Measurements from ENCODE around the gene MTMR10.

The MTMR10 gene

GRCh38 chr15:30956216-30957124 is 35.0 kb downstream of the MTMR10 start:
- DNase-seq (ENCODE audit: low read depth in 3 of 3): no peak

DNA sequence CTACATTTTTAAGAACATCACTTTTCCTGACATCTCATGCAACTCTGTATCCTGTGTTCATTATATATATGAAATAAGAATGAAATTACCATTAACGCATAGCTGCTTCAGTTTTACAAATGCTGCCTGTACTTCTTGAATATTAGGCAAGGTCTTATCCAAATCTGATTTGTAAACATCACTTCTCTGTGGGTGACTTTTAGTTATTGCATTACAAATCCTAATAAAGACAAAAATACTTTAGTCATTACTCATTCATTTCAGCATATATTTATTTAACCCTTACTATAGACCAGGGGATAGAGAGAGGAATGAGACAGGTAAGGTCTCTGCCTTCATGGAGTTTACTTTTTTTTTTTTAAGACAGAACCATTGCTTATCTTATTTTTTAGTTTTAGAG is 36.8 kb downstream of the MTMR10 start:
- DNase-seq (ENCODE audit: low read depth in 3 of 3): no peak

DNA sequence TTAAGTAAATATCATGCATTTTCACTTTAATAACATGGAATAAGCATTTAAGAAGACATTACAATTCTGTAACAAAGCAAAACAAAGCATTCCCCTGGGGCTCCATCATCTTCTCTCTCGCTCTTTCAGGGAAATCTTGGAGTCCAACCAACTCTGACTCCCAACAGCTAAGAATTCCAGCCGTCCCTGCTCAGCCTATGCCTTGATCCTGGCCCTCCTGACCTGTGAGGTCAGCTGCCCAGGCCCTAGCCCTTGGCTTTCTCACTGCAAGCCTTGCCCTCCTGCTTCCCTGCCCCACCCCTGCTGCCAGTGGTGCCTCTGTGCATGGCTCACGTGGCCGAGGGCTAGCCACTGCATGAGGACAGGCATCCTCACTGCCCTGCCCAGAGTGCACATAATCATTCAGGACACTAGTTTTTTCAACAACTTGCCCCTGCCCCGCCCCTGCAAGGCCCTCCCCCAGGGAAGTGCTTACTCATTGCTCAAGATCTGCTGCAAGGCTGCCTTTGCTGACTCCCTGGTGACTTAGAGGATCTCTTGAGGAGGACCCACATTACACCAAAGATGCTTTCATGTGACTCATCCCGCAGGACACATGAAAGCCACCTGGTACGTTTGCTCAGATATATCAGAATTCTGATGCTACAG is 37.6 kb downstream of the MTMR10 start:
- DNase-seq (ENCODE audit: low read depth in 3 of 3): no peak

DNA sequence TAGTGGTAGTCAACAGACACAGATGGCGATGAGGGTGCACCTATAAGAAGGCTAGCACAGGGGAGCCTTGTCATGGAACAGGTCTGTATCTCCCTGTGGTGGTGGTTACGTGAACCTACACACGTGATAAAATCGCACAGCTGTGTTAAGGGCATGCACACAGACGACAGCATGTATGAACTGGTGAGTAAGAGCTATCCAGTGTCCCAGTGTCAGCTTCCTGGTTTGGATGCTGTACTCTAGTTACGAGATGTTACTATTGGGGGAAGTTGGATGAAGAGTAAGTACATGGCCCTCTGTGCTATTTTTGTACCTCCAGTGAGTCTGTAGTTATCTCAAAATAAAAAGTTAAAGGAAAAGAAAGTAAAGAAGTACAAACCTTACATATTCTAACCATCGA is 38.2 kb downstream of the MTMR10 start:
- DNase-seq (ENCODE audit: low read depth in 3 of 3): no peak

- DNase-seq (ENCODE audit: low read depth in 3 of 3): no peak
Observed at GRCh38 chr15:30943654-30944335, 47.6 kb downstream of the MTMR10 start.

- no peak for DNase-seq (ENCODE audit: low read depth in 3 of 3)
Observed at GRCh38 chr15:30941520-30941919, 49.9 kb downstream of the MTMR10 start.

DNA sequence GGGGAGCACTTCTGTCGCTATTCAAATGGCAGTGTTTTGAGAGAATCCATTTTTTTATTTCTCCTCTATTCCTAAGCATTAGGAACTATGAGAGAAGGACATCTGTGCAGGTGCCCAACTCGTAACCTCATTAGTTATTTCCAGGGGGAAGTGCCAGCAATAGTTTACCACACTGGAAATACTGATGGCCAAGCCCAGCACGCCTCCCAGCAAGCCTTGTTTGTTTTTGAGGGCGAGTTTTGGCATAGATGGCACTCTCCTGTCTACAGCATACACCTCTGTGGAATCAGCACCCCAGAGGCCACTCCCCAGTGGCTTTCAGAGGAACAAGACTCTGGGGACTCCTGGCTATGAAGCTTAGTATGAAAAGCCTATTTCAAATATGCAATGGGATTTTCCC is 51.1 kb downstream of the MTMR10 start:
- no peak for DNase-seq (ENCODE audit: low read depth in 3 of 3)

DNA sequence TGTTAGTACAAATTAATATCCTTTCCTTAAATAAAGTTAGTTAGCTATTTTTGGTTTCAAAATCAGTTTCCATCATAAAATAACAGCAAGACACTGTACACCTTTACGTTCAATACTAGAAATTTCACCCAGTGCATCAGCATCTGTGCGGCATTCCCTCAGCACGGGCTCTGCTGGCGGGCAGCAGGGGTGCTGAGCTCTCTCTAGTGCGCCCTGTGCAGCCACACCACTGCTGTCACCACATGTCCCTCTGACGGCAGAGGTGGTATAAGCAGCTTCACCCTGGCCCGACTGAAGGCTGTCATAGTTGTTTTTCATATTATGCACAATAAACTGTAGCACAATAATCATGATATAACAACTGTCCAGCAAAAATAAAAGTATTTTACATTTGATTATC is 52.3 kb downstream of the MTMR10 start:
- DNase-seq (ENCODE audit: low read depth in 3 of 3): no peak

DNA sequence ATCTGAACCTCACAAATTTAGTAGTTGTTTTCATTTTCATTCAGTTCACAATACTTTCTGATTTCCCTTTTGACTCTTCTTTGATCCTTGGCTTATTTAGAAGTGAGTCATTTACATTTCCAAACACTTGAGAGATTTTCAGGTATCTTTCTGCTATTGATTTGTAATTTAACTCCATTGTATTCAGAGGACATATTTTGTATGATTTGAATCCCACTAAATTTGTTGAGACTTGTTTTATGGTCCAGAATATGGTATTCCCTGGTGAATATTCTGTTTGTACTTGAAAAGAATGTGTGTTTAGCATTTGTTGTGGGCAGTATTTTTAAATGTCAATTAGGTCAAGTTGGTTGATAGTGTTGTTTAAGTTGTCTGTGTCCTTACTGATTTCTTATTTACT is 58.1 kb downstream of the MTMR10 start:
- DNase-seq (ENCODE audit: low read depth in 3 of 3): no peak

GRCh38 chr15:30930422-30930821 is 61.0 kb downstream of the MTMR10 start:
- no peak for DNase-seq (ENCODE audit: low read depth in 3 of 3)

DNA sequence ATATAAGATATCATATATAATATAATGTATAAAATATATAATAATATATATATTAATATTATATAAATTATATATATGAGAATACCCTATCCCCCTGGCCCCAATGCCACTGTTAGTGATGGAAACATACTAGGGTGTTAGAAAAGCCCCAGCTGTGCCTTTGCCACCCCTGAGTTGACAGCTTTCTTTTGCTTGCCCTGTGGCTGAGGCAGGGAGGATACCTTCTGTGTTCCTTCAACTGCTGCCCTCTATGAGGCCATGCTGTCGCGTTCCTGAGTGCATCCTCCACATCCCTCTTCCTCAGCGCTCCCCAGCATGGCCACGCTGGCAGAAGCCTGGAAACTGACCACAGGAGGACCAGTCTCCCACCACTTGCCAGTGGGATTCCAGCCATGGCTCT is 61.4 kb downstream of the MTMR10 start:
- no peak for DNase-seq (ENCODE audit: low read depth in 3 of 3)

DNA sequence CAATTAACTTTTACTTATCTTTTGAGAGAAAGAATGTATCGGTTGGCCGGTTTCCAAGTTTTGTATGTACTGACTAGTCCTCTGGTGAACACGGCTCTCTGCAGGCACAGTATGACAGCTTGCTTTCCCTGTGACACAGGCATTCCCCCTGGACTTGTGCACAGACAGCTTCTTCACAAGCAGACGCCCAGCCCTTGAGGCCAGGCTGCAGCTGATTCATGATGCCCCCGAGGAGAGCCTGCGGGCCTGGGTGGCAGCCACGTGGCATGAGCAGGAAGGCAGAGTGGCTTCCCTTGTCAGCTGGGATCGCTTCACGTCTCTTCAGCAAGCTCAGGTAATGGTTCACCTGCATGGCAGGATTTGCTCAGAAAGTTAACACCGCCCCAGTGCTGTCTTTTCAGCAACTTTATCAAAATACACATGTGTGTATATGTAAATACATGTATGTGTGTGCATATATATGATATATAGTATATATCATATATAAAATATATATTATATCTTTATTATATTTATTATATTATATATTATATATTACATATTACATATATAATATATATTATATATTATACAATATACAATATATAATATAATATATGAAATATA is 62.3 kb downstream of the MTMR10 start:
- no peak for DNase-seq (ENCODE audit: low read depth in 3 of 3)

DNA sequence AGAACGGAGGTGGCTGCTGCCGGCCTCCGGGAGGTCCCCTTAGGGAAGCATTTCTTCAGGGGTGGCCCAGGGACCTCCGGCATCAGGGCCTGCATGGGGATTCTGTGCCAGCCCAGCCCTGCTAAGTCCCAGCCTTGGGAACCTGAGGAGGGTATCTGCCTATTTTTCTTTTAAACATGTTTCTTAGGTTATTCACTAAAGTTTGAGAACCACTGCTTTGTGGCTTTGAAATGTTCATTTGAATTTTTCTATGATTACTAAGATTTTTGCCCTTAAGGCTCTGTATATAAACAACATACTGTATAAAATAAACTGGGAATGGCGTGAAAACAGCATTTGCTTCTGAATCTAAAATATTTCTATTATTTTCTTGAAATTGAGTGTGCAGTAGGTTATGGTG is 63.4 kb downstream of the MTMR10 start:
- DNase-seq (ENCODE audit: low read depth in 3 of 3): no peak

DNA sequence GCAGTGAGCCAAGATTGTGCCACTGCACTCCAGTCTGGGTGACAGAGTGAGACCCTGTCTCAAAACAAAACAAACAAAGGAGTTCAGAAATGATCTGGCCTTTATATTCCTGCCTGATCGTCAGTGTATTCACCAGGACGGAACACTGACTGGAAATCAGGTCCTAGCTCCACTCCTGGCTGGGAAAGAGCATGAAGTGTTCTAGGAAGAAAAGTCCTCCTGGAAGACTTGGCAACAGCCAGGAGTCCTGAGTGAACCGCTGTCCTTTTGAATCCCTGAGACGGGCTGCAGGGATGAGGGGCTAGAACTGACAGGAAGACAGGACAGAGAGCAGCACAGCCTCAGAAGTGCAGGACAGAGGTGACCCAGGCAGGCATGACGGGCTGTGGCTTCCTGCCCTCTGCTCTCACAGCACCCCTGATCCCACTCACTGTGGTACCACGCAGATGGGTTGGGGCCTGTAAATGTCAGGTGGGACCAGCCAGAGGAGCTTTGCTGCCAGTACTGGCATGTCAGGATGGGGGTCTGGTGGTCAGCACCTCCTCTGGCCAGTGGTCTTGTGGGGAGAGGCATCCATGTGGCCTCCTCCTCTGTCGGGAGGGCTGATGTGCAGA is 64.2 kb downstream of the MTMR10 start:
- DNase-seq (ENCODE audit: low read depth in 3 of 3): no peak

GRCh38 chr15:30926161-30926560 is 65.3 kb downstream of the MTMR10 start:
- DNase-seq (ENCODE audit: low read depth in 3 of 3): no peak

DNA sequence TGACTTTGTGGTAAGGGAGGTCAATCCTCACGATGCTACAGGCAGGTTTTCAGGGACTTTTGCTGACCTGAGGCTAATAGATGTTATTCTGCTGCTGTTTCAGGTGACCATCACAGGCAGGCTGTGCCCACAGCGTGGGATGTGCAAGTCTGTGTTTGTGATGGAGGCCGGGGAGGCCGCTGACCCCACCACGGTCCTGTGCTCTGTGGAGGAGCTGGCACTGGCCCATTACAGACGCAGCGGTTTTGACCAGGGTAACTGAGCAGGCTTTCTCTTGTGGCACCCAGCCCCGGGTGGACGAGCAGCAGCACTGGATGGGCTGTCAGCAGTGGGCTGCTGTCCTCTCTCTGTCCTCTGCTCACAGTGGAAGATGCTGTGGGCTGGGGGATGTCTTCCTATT is 65.7 kb downstream of the MTMR10 start:
- no peak for DNase-seq (ENCODE audit: low read depth in 3 of 3)

GRCh38 chr15:30924353-30924752 is 67.1 kb downstream of the MTMR10 start:
- DNase-seq (ENCODE audit: low read depth in 3 of 3): no peak

GRCh38 chr15:30923429-30923828 is 68.0 kb downstream of the MTMR10 start:
- no peak for DNase-seq (ENCODE audit: low read depth in 3 of 3)

DNA sequence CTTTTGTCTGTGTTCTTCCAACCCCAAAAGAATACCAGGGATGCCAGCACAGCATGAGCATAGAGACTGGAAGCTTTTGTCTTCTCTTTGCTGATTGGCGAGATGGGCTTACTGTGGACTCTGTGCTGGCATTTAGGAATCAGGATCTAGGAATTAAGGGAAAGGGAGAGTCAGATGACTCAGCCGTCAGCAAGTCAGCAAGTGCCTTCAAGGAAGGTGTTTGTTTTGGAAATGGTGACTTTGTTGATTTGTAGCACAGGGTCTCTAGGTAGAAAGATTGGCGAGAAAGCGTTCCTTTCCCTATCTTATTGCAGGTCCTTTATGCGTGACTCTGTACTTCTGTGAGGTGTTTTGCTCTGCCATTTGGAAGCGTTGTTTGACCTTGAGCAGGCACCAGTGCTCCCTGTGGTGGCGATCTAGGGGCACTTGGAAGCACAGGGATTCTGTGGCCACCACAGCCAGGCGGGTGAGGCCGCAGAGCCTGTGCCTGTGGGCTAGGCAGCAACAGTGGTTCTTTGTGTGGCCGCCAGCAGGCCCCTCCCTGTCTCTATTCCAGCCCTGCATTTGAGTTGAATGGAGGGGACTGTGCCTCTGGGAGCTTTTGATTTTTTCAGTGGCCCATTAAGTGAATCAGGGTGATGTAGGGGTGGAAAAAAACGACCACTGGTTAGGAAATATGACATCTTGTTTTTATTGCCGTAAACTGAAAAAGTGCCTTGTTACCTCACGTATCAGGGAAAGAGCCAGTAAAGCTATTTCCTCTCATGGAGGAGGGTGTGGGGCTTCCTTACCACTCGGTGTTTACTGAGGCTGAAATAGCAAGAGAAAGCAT is 68.7 kb downstream of the MTMR10 start:
- no peak for DNase-seq (ENCODE audit: low read depth in 3 of 3)

- DNase-seq (ENCODE audit: low read depth in 3 of 3): no peak
Observed at GRCh38 chr15:30921781-30922479, 69.5 kb downstream of the MTMR10 start.
